GM13977 (cell line): ENCODE data around the gene HPCAL1.

Source experiments
- DNase-seq: peaks from one replicate; pipeline ENCODE4 v3.0.0; 2012; ENCODE audit warnings: low spot score
- in situ Hi-C: fragments of 300-500 bp; cut with MboI; formaldehyde crosslinking; loops from one replicate; pipeline ENCODE4 v1.12.0; 2022; ENCODE audit warnings: low sequenced_read_pairs, low pct_unique_long_range_greater_than_20kb, mixed read lengths, inconsistent platforms; ENCODE audit not compliant: unreplicated experiment
- TF ChIP-seq, protein P1 (sequence below): IDR thresholded peaks from 2 replicates; pipeline ENCODE4 v1.5.1; 2012; ENCODE audit warnings: mild to moderate bottlenecking, control low read depth; ENCODE audit not compliant: insufficient read depth; ENCODE audit errors: extremely low read depth, missing control alignments

The HPCAL1 gene

DNA sequence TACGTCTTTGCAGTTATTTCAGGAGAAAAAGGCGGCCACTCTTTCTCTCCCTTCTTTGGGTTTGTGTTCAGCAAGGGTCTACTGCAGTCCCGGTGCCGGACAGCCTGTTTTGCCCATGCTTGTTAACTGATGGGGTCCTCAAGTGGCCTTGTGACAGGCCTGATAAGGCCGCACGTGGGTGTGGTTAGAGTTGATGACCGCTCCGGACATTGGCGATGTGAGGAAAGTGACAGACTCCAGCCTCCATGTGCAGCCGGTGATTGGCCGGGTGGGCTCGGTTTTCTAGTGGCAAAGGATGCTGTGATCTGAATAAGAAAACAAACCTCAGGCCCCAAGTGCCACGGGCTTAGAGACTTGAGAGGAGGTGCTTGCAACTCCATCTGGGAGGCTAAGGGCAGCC, 15.6 kb downstream of the HPCAL1 start:
- in situ Hi-C loops = no loop called here

DNA sequence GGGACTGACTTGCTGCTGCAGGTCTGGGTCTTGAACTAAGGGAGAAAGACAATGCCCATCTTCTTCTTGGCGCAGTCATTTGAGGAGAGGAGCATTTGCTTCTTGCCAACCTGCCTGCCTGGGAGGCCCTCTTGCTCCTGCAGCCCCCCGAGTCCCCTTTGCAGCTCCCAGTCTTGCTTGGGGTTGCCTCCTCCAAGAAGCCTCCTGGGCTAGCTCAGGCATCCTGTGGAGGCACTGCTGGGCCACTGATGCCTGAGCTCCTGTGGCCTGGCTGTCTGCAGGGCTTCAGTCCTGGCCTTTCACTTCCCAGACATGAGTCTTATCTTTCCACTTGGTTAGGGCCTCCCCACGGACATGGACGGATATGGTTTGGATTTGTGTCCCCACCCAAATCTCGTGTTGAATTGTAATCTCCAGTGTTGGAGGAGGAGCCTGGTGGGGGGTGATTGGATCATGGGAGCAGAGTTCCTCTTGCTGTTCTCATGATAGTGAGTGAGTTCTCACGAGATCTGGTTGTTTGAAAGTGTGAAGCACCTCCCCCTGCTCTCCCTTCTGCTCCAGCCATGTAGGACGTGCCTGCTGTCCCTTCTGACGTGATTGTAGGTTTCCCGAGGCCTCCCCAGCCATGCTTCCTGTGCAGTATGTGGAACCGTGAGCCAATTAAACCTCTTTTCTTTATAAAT, 17.3 kb downstream of the HPCAL1 start:
- TF ChIP-seq, protein P1, sequence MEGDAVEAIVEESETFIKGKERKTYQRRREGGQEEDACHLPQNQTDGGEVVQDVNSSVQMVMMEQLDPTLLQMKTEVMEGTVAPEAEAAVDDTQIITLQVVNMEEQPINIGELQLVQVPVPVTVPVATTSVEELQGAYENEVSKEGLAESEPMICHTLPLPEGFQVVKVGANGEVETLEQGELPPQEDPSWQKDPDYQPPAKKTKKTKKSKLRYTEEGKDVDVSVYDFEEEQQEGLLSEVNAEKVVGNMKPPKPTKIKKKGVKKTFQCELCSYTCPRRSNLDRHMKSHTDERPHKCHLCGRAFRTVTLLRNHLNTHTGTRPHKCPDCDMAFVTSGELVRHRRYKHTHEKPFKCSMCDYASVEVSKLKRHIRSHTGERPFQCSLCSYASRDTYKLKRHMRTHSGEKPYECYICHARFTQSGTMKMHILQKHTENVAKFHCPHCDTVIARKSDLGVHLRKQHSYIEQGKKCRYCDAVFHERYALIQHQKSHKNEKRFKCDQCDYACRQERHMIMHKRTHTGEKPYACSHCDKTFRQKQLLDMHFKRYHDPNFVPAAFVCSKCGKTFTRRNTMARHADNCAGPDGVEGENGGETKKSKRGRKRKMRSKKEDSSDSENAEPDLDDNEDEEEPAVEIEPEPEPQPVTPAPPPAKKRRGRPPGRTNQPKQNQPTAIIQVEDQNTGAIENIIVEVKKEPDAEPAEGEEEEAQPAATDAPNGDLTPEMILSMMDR = no peak
- in situ Hi-C loops = no loop called here
- DNase-seq = no peak

More for the DNA sequence above, 15.6 kb downstream of the HPCAL1 start:
- TF ChIP-seq, protein P1 = no peak
- DNase-seq = no peak

DNA sequence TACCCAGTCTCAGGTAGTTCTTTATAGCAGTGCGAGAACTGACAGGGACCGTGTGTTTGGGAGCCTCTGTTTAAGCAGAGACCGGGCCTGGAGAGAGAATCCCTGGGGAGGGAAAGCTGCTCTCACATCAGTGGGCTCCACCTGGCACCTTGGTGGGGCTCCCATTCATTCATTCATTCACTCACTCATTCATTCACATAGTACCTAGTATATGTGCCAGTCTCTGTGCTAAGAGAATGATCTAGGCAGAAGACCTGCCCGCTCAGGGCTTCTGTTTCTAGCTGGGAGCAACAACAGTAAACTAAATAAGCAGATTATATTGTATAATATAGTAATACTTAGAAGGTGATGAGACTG, 17.8 kb downstream of the HPCAL1 start:
- TF ChIP-seq, protein P1 = no peak
- no peak for DNase-seq
- in situ Hi-C loops = no loop called here

DNA sequence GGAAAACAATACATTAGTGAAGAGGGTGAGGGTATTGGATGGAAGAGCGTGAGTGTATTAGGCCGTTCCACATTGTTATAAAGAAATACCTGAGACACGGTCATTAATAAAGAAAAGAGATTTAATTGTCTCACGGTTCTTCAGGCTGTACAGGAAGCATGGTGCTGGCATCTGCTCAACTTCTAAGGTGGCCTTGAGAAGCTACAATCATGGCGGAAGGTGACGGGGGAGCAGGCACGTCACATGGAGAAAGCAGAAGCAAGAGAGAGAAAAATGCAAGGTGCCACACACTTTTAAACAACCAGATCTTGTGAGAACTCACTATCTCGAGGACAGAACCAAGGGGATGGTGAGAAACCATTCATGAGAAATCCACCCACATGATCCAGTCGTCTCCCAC, 18.2 kb downstream of the HPCAL1 start:
- in situ Hi-C loops = no loop called here
- TF ChIP-seq, protein P1 = no peak
- no peak for DNase-seq

DNA sequence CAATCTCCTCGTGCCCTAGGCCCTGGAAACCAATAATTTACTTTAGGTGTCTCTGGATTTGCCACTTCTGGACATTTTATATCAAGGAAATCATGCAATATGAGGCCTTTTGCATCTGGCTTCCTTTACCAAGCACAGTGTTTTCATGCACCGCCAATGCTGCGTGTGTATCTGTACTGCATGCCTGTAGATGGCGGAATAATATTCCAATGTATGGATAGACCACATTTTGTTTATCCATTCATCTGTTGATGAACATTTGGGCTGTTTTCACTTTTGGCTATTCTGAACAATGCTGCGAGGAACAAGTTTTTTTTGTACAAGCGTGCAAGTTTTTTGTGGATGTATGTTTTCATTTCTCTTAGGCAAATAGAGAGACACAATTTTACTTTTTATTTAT, 18.9 kb downstream of the HPCAL1 start:
- in situ Hi-C loops = no loop called here
- TF ChIP-seq, protein P1 = no peak
- no peak for DNase-seq

DNA sequence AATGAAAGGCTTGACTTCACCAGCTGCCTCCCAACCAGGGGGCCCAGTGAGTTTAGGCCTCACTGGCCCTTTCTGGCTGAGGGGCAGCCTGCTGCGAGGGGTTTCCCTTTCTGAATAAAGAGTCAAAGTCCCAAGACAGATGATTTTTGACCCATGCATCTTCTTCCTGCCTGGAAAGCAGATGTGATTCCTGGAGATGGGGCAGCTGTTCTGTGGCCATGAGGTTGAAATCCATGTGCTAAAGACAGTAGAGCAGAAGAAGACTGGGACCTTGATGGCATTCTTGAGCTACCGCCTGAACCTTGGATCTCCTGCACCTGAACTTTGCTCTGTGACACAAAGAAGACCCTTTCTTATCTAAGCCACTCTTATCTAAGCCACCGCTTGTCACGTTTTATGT, 19.8 kb downstream of the HPCAL1 start:
- DNase-seq = no peak
- TF ChIP-seq, protein P1 = no peak
- in situ Hi-C loops = no loop called here
